GM12878 (cell line): ENCODE data around the gene MTMR1. TPM values are rescaled to one million over a fixed set of nuclear protein-coding genes. Genes with fewer than 3 reads are reported as not detected.

Source experiments
- ATAC-seq: fragments of 200-7000 bp; cut with Tn5 transposase; 3 replicates; pipeline ENCODE4 v1.9.1; 2020; ENCODE audit warnings: mild to moderate bottlenecking, moderate library complexity
- BruUV-seq: library from RNA; stranded (reverse); fragments of 400-500 nt; replicated peaks from 2 replicates; lab custom pipeline; 2021; lab: Mats Ljungman, UMichigan
- CTCF ChIA-PET: fragments of 300-600 bp; sonication (Branson Sonifier 250); formaldehyde crosslinking; extraction: SDS; loops from one replicate; lab custom pipeline; 2021; ENCODE audit warnings: inconsistent platforms; lab: Yijun Ruan, JAX
- POLR2A ChIA-PET: fragments of 350-600 bp; formaldehyde crosslinking; extraction: SDS; loops from one replicate; lab custom pipeline; 2021; ENCODE audit warnings: inconsistent platforms; lab: Charles Lee
- RAD21 ChIA-PET: fragments of 300-600 bp; sonication (Branson Sonifier 250); formaldehyde crosslinking; loops from one replicate; lab custom pipeline; 2023; ENCODE audit warnings: antibody characterized with exemption; ENCODE audit not compliant: unreplicated experiment; lab: Charles Lee
- SMC1A ChIA-PET: fragments of 300-600 bp; sonication (Branson Sonifier 250); formaldehyde crosslinking; loops from one replicate; lab custom pipeline; 2023; ENCODE audit not compliant: unreplicated experiment, uncharacterized antibody; lab: Charles Lee
- DNase-seq: peaks from one replicate; pipeline ENCODE4 v3.0.0-alpha.2; 2011; ENCODE audit warnings: low read depth, low spot score
- FAIRE-seq: peaks from 3 replicates; lab custom pipeline; 2011; peaks lifted over from hg19 to GRCh38; lab: Jason Lieb, UNC
- H2AFZ ChIP-seq: 2 replicates; pipeline ENCODE4 v1.6.0; 2011; ENCODE audit warnings: low read depth, low read length, control low read depth; ENCODE audit not compliant: control insufficient read depth
- H3K27ac ChIP-seq: 2 replicates; pipeline ENCODE4 v1.5.1; 2011; ENCODE audit warnings: control low read depth; ENCODE audit not compliant: control insufficient read depth, insufficient read depth
- H3K27me3 ChIP-seq, 2 experiments: replicated peaks in 1 of 2; 2 replicates each; pipeline versions ENCODE4 v1.6.0 to v1.6.1; 2011; ENCODE audit warnings: low read length in 1 of 2; ENCODE audit not compliant: control insufficient read depth in 2 of 2, insufficient read depth in 2 of 2
- H3K36me3 ChIP-seq, 2 experiments: 2 replicates each; pipeline ENCODE4 v1.5.1; 2011; ENCODE audit warnings: low read length in 1 of 2; ENCODE audit not compliant: control insufficient read depth in 2 of 2, insufficient read depth in 2 of 2
- H3K4me1 ChIP-seq: 2 replicates; pipeline ENCODE4 v1.6.1; 2011; ENCODE audit warnings: mild to moderate bottlenecking, low read length, moderate library complexity, mixed read lengths; ENCODE audit not compliant: control insufficient read depth, insufficient read depth
- H3K4me2 ChIP-seq: 2 replicates; pipeline ENCODE4 v1.6.0; 2011; ENCODE audit warnings: control low read depth; ENCODE audit not compliant: control insufficient read depth, insufficient read depth
- H3K4me3 ChIP-seq: fragments of 200-600 bp; sonication (generic); 2 replicates; pipeline ENCODE4 v1.5.1; 2016
- H3K79me2 ChIP-seq: 2 replicates; pipeline ENCODE4 v1.6.0; 2011; ENCODE audit warnings: low read length; ENCODE audit not compliant: control insufficient read depth, insufficient read depth
- H3K9ac ChIP-seq: 2 replicates; pipeline ENCODE4 v1.8.0; 2011; ENCODE audit warnings: low read length, control low read depth, mixed read lengths; ENCODE audit not compliant: control insufficient read depth, insufficient read depth
- H3K9me3 ChIP-seq: replicated peaks from 3 replicates; pipeline ENCODE4 v1.5.1; 2011; ENCODE audit warnings: mild to moderate bottlenecking, low read length; ENCODE audit not compliant: control insufficient read depth, insufficient read depth
- H4K20me1 ChIP-seq: 2 replicates; pipeline ENCODE4 v1.6.0; 2011; ENCODE audit not compliant: control insufficient read depth, insufficient read depth
- ATF7 ChIP-seq: fragments of 450-650 bp; IDR thresholded peaks from 2 replicates; pipeline ENCODE4 v1.6.1; 2016; ENCODE audit warnings: low read depth, mild to moderate bottlenecking
- CHD1 ChIP-seq: IDR thresholded peaks from 2 replicates; pipeline ENCODE4 v1.6.1; 2012; ENCODE audit warnings: low read depth, low read length, improper control_type of control experiment
- CHD4 ChIP-seq: fragments of 200-600 bp; sonication (generic); IDR thresholded peaks from 2 replicates; pipeline ENCODE4 v1.6.1; 2016; ENCODE audit warnings: mild to moderate bottlenecking
- ESRRA ChIP-seq: IDR thresholded peaks from 2 replicates; pipeline ENCODE4 v1.6.1; 2012; ENCODE audit warnings: mild to moderate bottlenecking, low read length, improper control_type of control experiment
- GABPA ChIP-seq: IDR thresholded peaks from 2 replicates; pipeline ENCODE4 v1.6.1; 2014; ENCODE audit warnings: antibody characterized with exemption, low read depth, mild to moderate bottlenecking, inconsistent platforms
- HDAC2 ChIP-seq: fragments of 200-600 bp; sonication (generic); IDR thresholded peaks from 2 replicates; pipeline ENCODE4 v1.6.1; 2017
- HDGF ChIP-seq: fragments of 450-650 bp; IDR thresholded peaks from 2 replicates; pipeline ENCODE4 v1.6.1; 2016; ENCODE audit warnings: antibody characterized with exemption
- LARP7 ChIP-seq: fragments of 450-650 bp; IDR thresholded peaks from 2 replicates; pipeline ENCODE4 v1.6.1; 2017; ENCODE audit warnings: mild to moderate bottlenecking
- MYC ChIP-seq: IDR thresholded peaks from 2 replicates; pipeline ENCODE4 v1.6.1; 2011; ENCODE audit warnings: mild to moderate bottlenecking, low read length, moderate library complexity, inconsistent platforms; ENCODE audit not compliant: insufficient read depth, insufficient replicate concordance, insufficient read length, severe bottlenecking
- NBN ChIP-seq: fragments of 450-650 bp; IDR thresholded peaks from 2 replicates; pipeline ENCODE4 v1.6.1; 2016
- NR2C1 ChIP-seq: fragments of 450-650 bp; IDR thresholded peaks from 2 replicates; pipeline ENCODE4 v1.6.1; 2017; ENCODE audit warnings: antibody characterized with exemption, mild to moderate bottlenecking, moderate library complexity
- PAX5 ChIP-seq: IDR thresholded peaks from 2 replicates; pipeline ENCODE4 v1.6.1; 2011; ENCODE audit warnings: low read depth, low read length, borderline replicate concordance
- TCF7 ChIP-seq: IDR thresholded peaks from 2 replicates; pipeline ENCODE4 v1.6.1; 2014; ENCODE audit warnings: antibody characterized with exemption, borderline replicate concordance
- WGBS: methylation state at CpG from one replicate; pipeline ENCODE4 v1.1.6; 2016; ENCODE audit warnings: low lambda C conversion rate; ENCODE audit not compliant: insufficient replicate concordance, insufficient coverage; ENCODE audit errors: missing lambda C conversion rate; 5-methylcytosine and 5-hydroxymethylcytosine counted together
- in situ Hi-C: fragments of 300-500 bp; cut with MboI; formaldehyde crosslinking; loops from 9 replicates; pipeline ENCODE4 v1.14.3; 2018; ENCODE audit warnings: mixed read lengths
- intact Hi-C: fragments of 100-400 bp; cut with micrococcal nuclease; formaldehyde crosslinking; loops from one replicate; pipeline ENCODE4 v1.14.2; 2022; ENCODE audit not compliant: unreplicated experiment
- polyA plus RNA-seq, 11 experiments: library from polyadenylated mRNA; depleted of rRNA in 4 of 11; unstranded in 6 of 11; stranded (reverse) in 5 of 11; fragments of >200 nt; fragmentation: Nextera tagmentation in 4 of 11; fragmentation: Illumina TruSeq in 1 of 11; extraction: Ambion mirVana in 4 of 11; extraction: Trizol in 1 of 11; gene quantifications; 1 replicate in 1 of 11; 2 replicates in 10 of 11; pipeline versions ENCODE4 v1.2.1 to v1.2.3, GENCODE V29; 2011 to 2016; ENCODE audit warnings: inconsistent platforms in 2 of 11, missing spikeins in 2 of 11, low read depth in 1 of 11
- total RNA-seq, 4 experiments: library from RNA; depleted of rRNA in 3 of 4; stranded (reverse); fragments of >200 nt in 3 of 4; fragmentation: Illumina TruSeq in 1 of 4; extraction: Trizol in 1 of 4; gene quantifications; 2 replicates each; pipeline versions ENCODE4 v1.2.1 to v1.2.3, GENCODE V29; 2013 to 2021
- TF ChIP-seq, protein P1 (sequence below): fragments of 450-650 bp; IDR thresholded peaks from 2 replicates; pipeline ENCODE4 v1.6.1; 2017; ENCODE audit warnings: borderline replicate concordance
- TF ChIP-seq, protein P2 (sequence below): fragments of 450-650 bp; conservative IDR thresholded peaks from 2 replicates; pipeline ENCODE4 v1.6.1; 2017; ENCODE audit warnings: mild to moderate bottlenecking, moderate library complexity
- TF ChIP-seq, protein P3 (sequence below): IDR thresholded peaks from 2 replicates; pipeline ENCODE4 v1.6.1; 2012; ENCODE audit warnings: low read length, inconsistent platforms
- TF ChIP-seq, protein P4 (sequence below): fragments of 450-650 bp; IDR thresholded peaks from 2 replicates; pipeline ENCODE4 v1.6.1; 2016; ENCODE audit warnings: mild to moderate bottlenecking

Gene MTMR1
- total and polyA plus RNA-seq, 10 of the 15 experiments (the other 5 are each of a cell fraction or from before 2014, with no cell fraction given): 1.2 to 32.2 (median 22.9) TPM

DNA sequence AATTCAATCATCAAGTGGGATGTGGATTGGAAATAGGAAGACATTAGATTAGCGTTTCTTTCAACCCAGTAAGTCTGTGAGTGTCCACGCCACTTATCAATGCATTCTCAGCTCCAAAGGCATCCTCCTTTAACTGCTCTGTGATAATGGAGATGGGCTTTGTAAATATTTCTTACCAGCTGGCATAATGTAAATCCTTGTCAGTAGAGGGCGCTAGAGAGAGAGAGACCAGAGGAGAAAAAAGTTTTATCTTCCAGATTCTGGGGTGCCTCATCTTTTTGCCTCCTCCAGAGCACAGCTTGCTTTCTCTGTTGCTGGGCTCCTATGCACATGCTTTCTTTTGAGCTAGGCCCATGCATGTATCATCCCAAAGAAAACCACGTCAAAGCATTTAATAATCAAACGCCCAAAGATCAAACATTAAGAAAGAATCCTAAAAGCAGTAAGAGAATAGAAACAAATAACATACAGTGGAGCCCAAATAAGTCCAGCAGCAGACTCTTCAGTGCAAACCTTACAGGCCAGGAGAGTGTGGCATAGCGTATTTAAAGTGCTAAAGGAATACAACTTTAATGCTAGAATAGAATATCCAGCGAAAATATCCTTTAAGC lies 9.6 kb upstream of the MTMR1 start (continued):
- no peak for TF ChIP-seq HDGF

DNA sequence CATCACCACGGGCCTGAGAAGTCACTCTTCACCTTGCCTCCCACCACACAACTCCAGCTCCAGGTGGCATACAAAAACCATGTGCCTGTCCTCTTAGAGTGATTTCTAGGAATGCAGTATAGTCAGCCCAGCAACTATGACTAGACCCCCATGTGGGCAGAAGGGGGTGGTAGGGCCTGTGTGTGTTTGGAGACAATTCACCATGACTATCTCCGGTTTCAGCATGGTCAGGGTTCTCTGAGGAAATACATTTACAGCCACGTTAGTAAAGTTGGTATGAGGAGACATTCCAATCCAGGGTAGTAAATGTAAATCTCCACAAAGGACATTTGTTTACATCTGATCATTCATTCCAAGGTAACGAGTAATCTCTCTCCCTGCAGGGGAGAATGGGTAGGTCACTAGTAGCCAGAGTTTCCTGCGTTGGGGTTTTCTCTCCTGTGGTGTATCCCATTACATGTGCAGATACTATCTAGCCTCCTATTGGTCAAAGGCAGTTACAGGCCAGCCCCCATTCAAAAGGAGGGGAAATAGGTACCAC lies 4.2 kb upstream of the MTMR1 start:
- no peaks in the 10 kb centered on the region for H3K27me3 ChIP-seq
- in situ Hi-C loops: loop anchor here (25.0 kb wide), 1 partner anchor 1177 kb away; the partner anchor contains the start of gene IDS
- FAIRE-seq (no peak), ATAC-seq (no peak), DNase-seq (no peak)
- intact Hi-C loops: no loop called here
- BruUV-seq: no TSS peak
- POLR2A ChIA-PET: no interaction called here
- SMC1A ChIA-PET: interaction anchor here (3.2 to 11.8 kb wide), 2 partner anchors 11 to 26 kb away, joined by 11 to 132 read pairs; no protein-coding TSS in a partner anchor
- no peak for TF ChIP-seq MYC
- TF ChIP-seq HDAC2: no peak
- no peak for TF ChIP-seq CHD4
- TF ChIP-seq GABPA: no peak
- TF ChIP-seq PAX5: no peak
- no peak for TF ChIP-seq ATF7
- TF ChIP-seq CHD1: no peak
- no peak for TF ChIP-seq LARP7
- TF ChIP-seq, protein P1, sequence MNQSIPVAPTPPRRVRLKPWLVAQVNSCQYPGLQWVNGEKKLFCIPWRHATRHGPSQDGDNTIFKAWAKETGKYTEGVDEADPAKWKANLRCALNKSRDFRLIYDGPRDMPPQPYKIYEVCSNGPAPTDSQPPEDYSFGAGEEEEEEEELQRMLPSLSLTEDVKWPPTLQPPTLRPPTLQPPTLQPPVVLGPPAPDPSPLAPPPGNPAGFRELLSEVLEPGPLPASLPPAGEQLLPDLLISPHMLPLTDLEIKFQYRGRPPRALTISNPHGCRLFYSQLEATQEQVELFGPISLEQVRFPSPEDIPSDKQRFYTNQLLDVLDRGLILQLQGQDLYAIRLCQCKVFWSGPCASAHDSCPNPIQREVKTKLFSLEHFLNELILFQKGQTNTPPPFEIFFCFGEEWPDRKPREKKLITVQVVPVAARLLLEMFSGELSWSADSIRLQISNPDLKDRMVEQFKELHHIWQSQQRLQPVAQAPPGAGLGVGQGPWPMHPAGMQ: no peak
- TF ChIP-seq, protein P2, sequence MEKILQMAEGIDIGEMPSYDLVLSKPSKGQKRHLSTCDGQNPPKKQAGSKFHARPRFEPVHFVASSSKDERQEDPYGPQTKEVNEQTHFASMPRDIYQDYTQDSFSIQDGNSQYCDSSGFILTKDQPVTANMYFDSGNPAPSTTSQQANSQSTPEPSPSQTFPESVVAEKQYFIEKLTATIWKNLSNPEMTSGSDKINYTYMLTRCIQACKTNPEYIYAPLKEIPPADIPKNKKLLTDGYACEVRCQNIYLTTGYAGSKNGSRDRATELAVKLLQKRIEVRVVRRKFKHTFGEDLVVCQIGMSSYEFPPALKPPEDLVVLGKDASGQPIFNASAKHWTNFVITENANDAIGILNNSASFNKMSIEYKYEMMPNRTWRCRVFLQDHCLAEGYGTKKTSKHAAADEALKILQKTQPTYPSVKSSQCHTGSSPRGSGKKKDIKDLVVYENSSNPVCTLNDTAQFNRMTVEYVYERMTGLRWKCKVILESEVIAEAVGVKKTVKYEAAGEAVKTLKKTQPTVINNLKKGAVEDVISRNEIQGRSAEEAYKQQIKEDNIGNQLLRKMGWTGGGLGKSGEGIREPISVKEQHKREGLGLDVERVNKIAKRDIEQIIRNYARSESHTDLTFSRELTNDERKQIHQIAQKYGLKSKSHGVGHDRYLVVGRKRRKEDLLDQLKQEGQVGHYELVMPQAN: no peak
- TF ChIP-seq TCF7: no peak
- TF ChIP-seq ESRRA: no peak
- TF ChIP-seq, protein P3, sequence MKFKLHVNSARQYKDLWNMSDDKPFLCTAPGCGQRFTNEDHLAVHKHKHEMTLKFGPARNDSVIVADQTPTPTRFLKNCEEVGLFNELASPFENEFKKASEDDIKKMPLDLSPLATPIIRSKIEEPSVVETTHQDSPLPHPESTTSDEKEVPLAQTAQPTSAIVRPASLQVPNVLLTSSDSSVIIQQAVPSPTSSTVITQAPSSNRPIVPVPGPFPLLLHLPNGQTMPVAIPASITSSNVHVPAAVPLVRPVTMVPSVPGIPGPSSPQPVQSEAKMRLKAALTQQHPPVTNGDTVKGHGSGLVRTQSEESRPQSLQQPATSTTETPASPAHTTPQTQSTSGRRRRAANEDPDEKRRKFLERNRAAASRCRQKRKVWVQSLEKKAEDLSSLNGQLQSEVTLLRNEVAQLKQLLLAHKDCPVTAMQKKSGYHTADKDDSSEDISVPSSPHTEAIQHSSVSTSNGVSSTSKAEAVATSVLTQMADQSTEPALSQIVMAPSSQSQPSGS: no peak
- no peak for TF ChIP-seq NR2C1
- TF ChIP-seq NBN: no peak
- TF ChIP-seq, protein P4, sequence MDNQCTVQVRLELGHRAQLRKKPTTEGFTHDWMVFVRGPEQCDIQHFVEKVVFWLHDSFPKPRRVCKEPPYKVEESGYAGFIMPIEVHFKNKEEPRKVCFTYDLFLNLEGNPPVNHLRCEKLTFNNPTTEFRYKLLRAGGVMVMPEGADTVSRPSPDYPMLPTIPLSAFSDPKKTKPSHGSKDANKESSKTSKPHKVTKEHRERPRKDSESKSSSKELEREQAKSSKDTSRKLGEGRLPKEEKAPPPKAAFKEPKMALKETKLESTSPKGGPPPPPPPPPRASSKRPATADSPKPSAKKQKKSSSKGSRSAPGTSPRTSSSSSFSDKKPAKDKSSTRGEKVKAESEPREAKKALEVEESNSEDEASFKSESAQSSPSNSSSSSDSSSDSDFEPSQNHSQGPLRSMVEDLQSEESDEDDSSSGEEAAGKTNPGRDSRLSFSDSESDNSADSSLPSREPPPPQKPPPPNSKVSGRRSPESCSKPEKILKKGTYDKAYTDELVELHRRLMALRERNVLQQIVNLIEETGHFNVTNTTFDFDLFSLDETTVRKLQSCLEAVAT: no peak
- peaks cover 8% of the 10 kb centered on the region for H3K79me2 ChIP-seq
- H3K4me1 ChIP-seq: peaks cover 3% of the 10 kb centered on the region; the same call in 1 of the 2 replicates
- RAD21 ChIA-PET: no interaction called here
- no peaks in the 10 kb centered on the region; the same call in 2 of the 3 replicates for H3K9me3 ChIP-seq
- no peak overlapping the region for H3K9ac ChIP-seq
- no peaks in the 10 kb centered on the region for H3K36me3 ChIP-seq
- CTCF ChIA-PET: no interaction called here
- H4K20me1 ChIP-seq: no peaks in the 10 kb centered on the region
- no peak overlapping the region for H2AFZ ChIP-seq
- H3K4me2 ChIP-seq: no peak overlapping the region
- H3K27ac ChIP-seq: no peak overlapping the region
- 39% methylated on average over 5 of the region's 5 CpGs for WGBS
- H3K4me3 ChIP-seq: no peak overlapping the region
